Mononuclear cell (primary cell): ENCODE results near the gene AP2A2. TPM values are rescaled to one million over a fixed set of nuclear protein-coding genes. Genes with fewer than 3 reads are reported as not detected.

Experiments used
- H3K27me3 ChIP-seq: 2 replicates; pipeline ENCODE4 v1.6.0; 2011; ENCODE audit warnings: low read length, control low read depth; ENCODE audit not compliant: insufficient read depth
- H3K4me1 ChIP-seq: 2 replicates; pipeline ENCODE4 v1.5.1; 2011; ENCODE audit warnings: mild to moderate bottlenecking, low read length, control low read depth; ENCODE audit not compliant: insufficient read depth
- H3K4me3 ChIP-seq: 2 replicates; pipeline ENCODE4 v1.5.1; 2011; ENCODE audit warnings: mild to moderate bottlenecking, low read length, moderate library complexity
- H3K9me3 ChIP-seq: 2 replicates; pipeline ENCODE4 v1.5.1; 2011; ENCODE audit warnings: low read depth, mild to moderate bottlenecking, control low read depth, low read length
- total RNA-seq: library from RNA; depleted of rRNA; stranded (reverse); fragments of >200 nt; gene quantifications from one replicate; pipeline ENCODE4 v1.2.3, GENCODE V29; 2012

Gene AP2A2
- total RNA-seq, 1 donor = 40.0 TPM

- Histone ChIP-seq H3K9me3 (no peaks in the 10 kb centered on the region), H3K27me3 (no peaks in the 10 kb centered on the region), H3K4me3 (no peak overlapping the region), H3K4me1 (no peaks in the 10 kb centered on the region)
Observed at GRCh38 chr11:980438-981357, 55.0 kb downstream of the AP2A2 start.

GRCh38 chr11:981764-982163 is 56.1 kb downstream of the AP2A2 start:
- Histone ChIP-seq H3K4me3 (no peak overlapping the region), H3K27me3 (no peaks in the 10 kb centered on the region), H3K4me1 (no peaks in the 10 kb centered on the region), H3K9me3 (no peaks in the 10 kb centered on the region)

- Histone ChIP-seq H3K4me1 (no peaks in the 10 kb centered on the region), H3K9me3 (no peaks in the 10 kb centered on the region), H3K27me3 (no peaks in the 10 kb centered on the region), H3K4me3 (no peak overlapping the region)
Observed at GRCh38 chr11:984546-984945, 58.9 kb downstream of the AP2A2 start.

- Histone ChIP-seq H3K27me3 (no peaks in the 10 kb centered on the region), H3K9me3 (no peaks in the 10 kb centered on the region), H3K4me1 (no peaks in the 10 kb centered on the region), H3K4me3 (no peak overlapping the region)
Observed at GRCh38 chr11:985406-985805, 59.7 kb downstream of the AP2A2 start.

GRCh38 chr11:985848-986247 is 60.2 kb downstream of the AP2A2 start:
- H3K4me1 ChIP-seq = no peaks in the 10 kb centered on the region
- no peaks in the 10 kb centered on the region for H3K27me3 ChIP-seq
- no peaks in the 10 kb centered on the region for H3K9me3 ChIP-seq
- H3K4me3 ChIP-seq = no peak overlapping the region

- H3K4me3 ChIP-seq = no peak overlapping the region
- no peaks in the 10 kb centered on the region for H3K4me1 ChIP-seq
- H3K27me3 ChIP-seq = no peaks in the 10 kb centered on the region
- no peaks in the 10 kb centered on the region for H3K9me3 ChIP-seq
Observed at GRCh38 chr11:986270-986951, 60.7 kb downstream of the AP2A2 start.

- Histone ChIP-seq H3K4me1 (no peaks in the 10 kb centered on the region), H3K27me3 (no peaks in the 10 kb centered on the region), H3K9me3 (no peaks in the 10 kb centered on the region), H3K4me3 (no peak overlapping the region)
Observed at GRCh38 chr11:986952-987305, 61.3 kb downstream of the AP2A2 start.

GRCh38 chr11:987671-988070 is 62.0 kb downstream of the AP2A2 start:
- Histone ChIP-seq H3K9me3 (no peaks in the 10 kb centered on the region), H3K4me1 (no peaks in the 10 kb centered on the region), H3K4me3 (no peak overlapping the region), H3K27me3 (no peaks in the 10 kb centered on the region)

GRCh38 chr11:990101-990500 is 64.4 kb downstream of the AP2A2 start:
- H3K4me3 ChIP-seq = no peak overlapping the region
- H3K4me1 ChIP-seq = no peaks in the 10 kb centered on the region
- no peaks in the 10 kb centered on the region for H3K27me3 ChIP-seq
- H3K9me3 ChIP-seq = no peaks in the 10 kb centered on the region

- Histone ChIP-seq H3K4me3 (no peak overlapping the region), H3K4me1 (no peaks in the 10 kb centered on the region), H3K9me3 (no peaks in the 10 kb centered on the region), H3K27me3 (no peaks in the 10 kb centered on the region)
Observed at GRCh38 chr11:991034-991433, 65.4 kb downstream of the AP2A2 start.

- Histone ChIP-seq H3K4me3 (no peak overlapping the region), H3K9me3 (no peaks in the 10 kb centered on the region), H3K27me3 (no peaks in the 10 kb centered on the region), H3K4me1 (no peaks in the 10 kb centered on the region)
Observed at GRCh38 chr11:991711-992307, 66.1 kb downstream of the AP2A2 start.

- H3K27me3 ChIP-seq = no peaks in the 10 kb centered on the region
- no peak overlapping the region for H3K4me3 ChIP-seq
- no peaks in the 10 kb centered on the region for H3K4me1 ChIP-seq
- H3K9me3 ChIP-seq = no peaks in the 10 kb centered on the region
Observed at GRCh38 chr11:992577-992976, 66.9 kb downstream of the AP2A2 start.

GRCh38 chr11:993632-994167 is 68.0 kb downstream of the AP2A2 start:
- Histone ChIP-seq H3K4me1 (no peaks in the 10 kb centered on the region), H3K27me3 (no peaks in the 10 kb centered on the region), H3K9me3 (no peaks in the 10 kb centered on the region), H3K4me3 (no peak overlapping the region)

- Histone ChIP-seq H3K4me3 (no peak overlapping the region), H3K9me3 (no peaks in the 10 kb centered on the region), H3K27me3 (no peaks in the 10 kb centered on the region), H3K4me1 (no peaks in the 10 kb centered on the region)
Observed at GRCh38 chr11:995044-995751, 69.5 kb downstream of the AP2A2 start.
